DOHH2 (cell line): Measurements from ENCODE around the gene MCC.

Experiments used
- H3F3A ChIP-seq: fragments of 200-600 bp; sonication (generic), shearing (Covaris generic); 2 replicates; pipeline ENCODE4 v1.6.0; 2016; ENCODE audit warnings: antibody characterized with exemption, mild to moderate bottlenecking; ENCODE audit not compliant: control insufficient read depth, insufficient read depth
- H3K27ac ChIP-seq: fragments of 200-600 bp; sonication (generic); 2 replicates; pipeline ENCODE4 v1.5.1; 2014; ENCODE audit warnings: low read depth, mild to moderate bottlenecking, low read length, moderate library complexity
- H3K27me3 ChIP-seq: fragments of 200-600 bp; sonication (generic); 2 replicates; pipeline ENCODE4 v1.6.1; 2014; ENCODE audit warnings: mild to moderate bottlenecking, low read length, mixed read lengths; ENCODE audit not compliant: control insufficient read depth
- H3K36me3 ChIP-seq: fragments of 200-600 bp; sonication (generic); 2 replicates; pipeline ENCODE4 v1.6.1; 2014; ENCODE audit warnings: mild to moderate bottlenecking, low read length, moderate library complexity, mixed read lengths; ENCODE audit not compliant: control insufficient read depth
- H3K4me1 ChIP-seq: fragments of 200-600 bp; sonication (generic); 2 replicates; pipeline ENCODE4 v1.6.1; 2014; ENCODE audit warnings: mild to moderate bottlenecking, low read length, mixed read lengths; ENCODE audit not compliant: control insufficient read depth
- H3K4me2 ChIP-seq: fragments of 200-600 bp; sonication (generic); 2 replicates; pipeline ENCODE4 v1.6.0; 2014; ENCODE audit warnings: mild to moderate bottlenecking, low read length, moderate library complexity
- H3K4me3 ChIP-seq: fragments of 200-600 bp; sonication (generic); 2 replicates; pipeline ENCODE4 v1.5.1; 2014; ENCODE audit warnings: mild to moderate bottlenecking, low read length, mixed read lengths
- H3K79me2 ChIP-seq: fragments of 200-600 bp; sonication (generic); 2 replicates; pipeline ENCODE4 v1.6.1; 2014; ENCODE audit warnings: mild to moderate bottlenecking, low read length, mixed read lengths; ENCODE audit not compliant: control insufficient read depth
- H3K9me2 ChIP-seq: fragments of 200-600 bp; sonication (generic); replicated peaks from 2 replicates; pipeline ENCODE4 v1.6.1; 2014; ENCODE audit warnings: mild to moderate bottlenecking, low read length, mixed read lengths; ENCODE audit not compliant: control insufficient read depth
- H3K9me3 ChIP-seq: fragments of 200-600 bp; sonication (generic); 2 replicates; pipeline ENCODE4 v1.6.1; 2014; ENCODE audit warnings: antibody characterized with exemption, low read length, mixed read lengths; ENCODE audit not compliant: control insufficient read depth, insufficient read depth
- H4K20me1 ChIP-seq: fragments of 200-600 bp; sonication (generic); 2 replicates; pipeline ENCODE4 v1.6.0; 2014; ENCODE audit warnings: low read depth, mild to moderate bottlenecking, antibody characterized with exemption, low read length, moderate library complexity; ENCODE audit not compliant: control insufficient read depth, insufficient read depth
- CTCF ChIP-seq: fragments of 200-600 bp; sonication (generic); IDR thresholded peaks from one replicate; pipeline ENCODE4 v1.5.1; 2014; ENCODE audit warnings: antibody characterized with exemption, mild to moderate bottlenecking, low read depth, low read length; ENCODE audit not compliant: poor library complexity, severe bottlenecking
- EZH2phosphoT487 ChIP-seq: fragments of 200-600 bp; sonication (generic); IDR thresholded peaks from 2 replicates; pipeline ENCODE4 v1.6.1; 2017; ENCODE audit warnings: borderline replicate concordance, mild to moderate bottlenecking, antibody characterized with exemption, low read length, moderate library complexity, mixed read lengths

MCC gene

GRCh38 chr5:112995764-112996618 lies 492.3 kb downstream of the MCC start:
- Histone ChIP-seq H3K79me2 (peaks cover 57% of the 10 kb centered on the region), H3K27ac (no peak overlapping the region), H3K27me3 (no peaks in the 10 kb centered on the region), H3F3A (peaks cover 21% of the 10 kb centered on the region), H3K4me1 (0 out of 2 replicates have a peak, but pooled peaks cover 4% of the 10 kb centered on the region), H3K4me2 (no peak overlapping the region), H3K9me2 (no peaks in the 10 kb centered on the region), H3K36me3 (peaks cover 79% of the 10 kb centered on the region), H3K9me3 (no peaks in the 10 kb centered on the region), H4K20me1 (peaks cover 9% of the 10 kb centered on the region; the same call in 1 of the 2 replicates), H3K4me3 (no peak overlapping the region)
- no peak for TF ChIP-seq EZH2phosphoT487
- TF ChIP-seq CTCF = peak; percentile 93

- Histone ChIP-seq H3K79me2 (peaks cover 98% of the 10 kb centered on the region), H3K4me1 (no peaks in the 10 kb centered on the region; the same call in 1 of the 2 replicates), H3K4me2 (no peak overlapping the region), H3K27me3 (no peaks in the 10 kb centered on the region), H4K20me1 (peaks cover 9% of the 10 kb centered on the region; the same call in 1 of the 2 replicates), H3K9me3 (no peaks in the 10 kb centered on the region), H3K36me3 (peaks cover 68% of the 10 kb centered on the region), H3K9me2 (no peaks in the 10 kb centered on the region), H3K4me3 (no peak overlapping the region), H3K27ac (no peak overlapping the region), H3F3A (peaks cover 2% of the 10 kb centered on the region; the same call in 1 of the 2 replicates)
- TF ChIP-seq CTCF (no peak), EZH2phosphoT487 (no peak)
Observed at GRCh38 chr5:112986224-112986623, 502.0 kb downstream of the MCC start.

- Histone ChIP-seq H3K27me3 (no peaks in the 10 kb centered on the region), H3K4me1 (peaks cover 18% of the 10 kb centered on the region), H3K4me3 (no peak overlapping the region), H3K36me3 (peaks cover 75% of the 10 kb centered on the region), H3K9me3 (no peaks in the 10 kb centered on the region), H3K9me2 (no peaks in the 10 kb centered on the region), H4K20me1 (peaks cover 27% of the 10 kb centered on the region), H3K27ac (no peak overlapping the region), H3K79me2 (peaks cover 98% of the 10 kb centered on the region), H3K4me2 (no peak overlapping the region), H3F3A (no peaks in the 10 kb centered on the region)
- TF ChIP-seq CTCF (no peak), EZH2phosphoT487 (no peak)
Observed at GRCh38 chr5:112983363-112983762, 504.9 kb downstream of the MCC start.
